ACHN (cell line): ENCODE measurements around the gene UBAC2.

Source experiments
- DNase-seq: peaks from one replicate; pipeline ENCODE4 v3.0.0-alpha.2; 2015
- in situ Hi-C: cut with HindIII; loops from 2 replicates; pipeline ENCODE4 v1.10.0; 2017; ENCODE audit warnings: low sequenced_read_pairs, low pct_ligation_motif_present, low pct_unique_long_range_greater_than_20kb

The UBAC2 gene

GRCh38 chr13:99301056-99301838 lies 100.6 kb downstream of the UBAC2 start:
- in situ Hi-C loops, result no loop called here

GRCh38 chr13:99301913-99302636 lies 101.4 kb downstream of the UBAC2 start:
- DNase-seq, result no peak
- in situ Hi-C loops, result no loop called here

More at GRCh38 chr13:99301056-99301838, 100.6 kb downstream of the UBAC2 start:
- DNase-seq, result no peak

- in situ Hi-C loops, result no loop called here
- no peak for DNase-seq
These were observed 102.2 kb downstream of the UBAC2 start for GRCh38 chr13:99302637-99303505.

- no peak for DNase-seq
- in situ Hi-C loops, result no loop called here
These were observed 103.3 kb downstream of the UBAC2 start for GRCh38 chr13:99303863-99304521.

- no peak for DNase-seq
- in situ Hi-C loops, result no loop called here
These were observed 103.9 kb downstream of the UBAC2 start for GRCh38 chr13:99304541-99304940.

GRCh38 chr13:99305158-99305557 lies 104.5 kb downstream of the UBAC2 start:
- no peak for DNase-seq
- in situ Hi-C loops, result no loop called here

GRCh38 chr13:99305566-99305965 lies 104.9 kb downstream of the UBAC2 start:
- in situ Hi-C loops, result no loop called here
- no peak for DNase-seq

GRCh38 chr13:99307247-99307646 lies 106.6 kb downstream of the UBAC2 start, which contains the start of gene GPR183:
Gene GPR183 (minus strand): TSS chr13:99307399. CDS start chr13:99296145, 11,254 bp downstream.
- DNase-seq, result peak; percentile 17
- in situ Hi-C loops, result no loop called here

- in situ Hi-C loops, result no loop called here
- peak; percentile 61 for DNase-seq
These were observed 107.1 kb downstream of the UBAC2 start for GRCh38 chr13:99307648-99308339.

- peak; percentile 56 for DNase-seq
- in situ Hi-C loops, result no loop called here
These were observed 107.9 kb downstream of the UBAC2 start for GRCh38 chr13:99308471-99309087.

GRCh38 chr13:99310382-99311031 lies 109.9 kb downstream of the UBAC2 start:
- DNase-seq, result no peak
- in situ Hi-C loops, result no loop called here

GRCh38 chr13:99311137-99311536 lies 110.5 kb downstream of the UBAC2 start:
- no peak for DNase-seq
- in situ Hi-C loops, result no loop called here

- no peak for DNase-seq
- in situ Hi-C loops, result no loop called here
These were observed 111.3 kb downstream of the UBAC2 start for GRCh38 chr13:99311748-99312492.

- DNase-seq, result peak; percentile 92
- in situ Hi-C loops, result no loop called here
These were observed 111.8 kb downstream of the UBAC2 start for GRCh38 chr13:99312493-99312883.

- in situ Hi-C loops, result no loop called here
- DNase-seq, result peak; percentile 42
These were observed 112.8 kb downstream of the UBAC2 start for GRCh38 chr13:99313501-99313900.

GRCh38 chr13:99313941-99314340 lies 113.3 kb downstream of the UBAC2 start:
- no peak for DNase-seq
- in situ Hi-C loops, result no loop called here
